ENCODE results near the gene CPNE4.
A peak's percentile ranks its signal among the peaks of the same experiment; 100 is the strongest.

CPNE4 gene

GRCh38 chr3:131795390-131796090 lies 239.3 kb downstream of the CPNE4 start:
- DNase-seq = no peak

GRCh38 chr3:131794766-131795388 lies 239.9 kb downstream of the CPNE4 start:
- DNase-seq = peak; percentile 47

- no peak for DNase-seq
Measured at GRCh38 chr3:131793870-131794269, 240.9 kb downstream of the CPNE4 start.

GRCh38 chr3:131789188-131789587 lies 245.6 kb downstream of the CPNE4 start:
- DNase-seq = no peak

- DNase-seq = no peak
Measured at GRCh38 chr3:131786386-131786785, 248.4 kb downstream of the CPNE4 start.

GRCh38 chr3:131782751-131783150 lies 252.1 kb downstream of the CPNE4 start:
- DNase-seq = no peak

- DNase-seq = no peak
Measured at GRCh38 chr3:131778526-131778925, 256.3 kb downstream of the CPNE4 start.

GRCh38 chr3:131775650-131776049 lies 259.2 kb downstream of the CPNE4 start:
- DNase-seq = no peak

- no peak for DNase-seq
Measured at GRCh38 chr3:131772269-131773026, 262.4 kb downstream of the CPNE4 start.

GRCh38 chr3:131762981-131763564 lies 271.7 kb downstream of the CPNE4 start:
- DNase-seq = peak; percentile 80

GRCh38 chr3:131756405-131756804 lies 278.4 kb downstream of the CPNE4 start:
- DNase-seq = no peak

GRCh38 chr3:131755380-131755779 lies 279.4 kb downstream of the CPNE4 start:
- DNase-seq = no peak

- DNase-seq = no peak
Measured at GRCh38 chr3:131750256-131750655, 284.6 kb downstream of the CPNE4 start.

- DNase-seq = no peak
Measured at GRCh38 chr3:131749826-131750225, 285.0 kb downstream of the CPNE4 start.

- no peak for DNase-seq
Measured at GRCh38 chr3:131747466-131747865, 287.3 kb downstream of the CPNE4 start.

GRCh38 chr3:131744765-131745164 lies 290.0 kb downstream of the CPNE4 start:
- no peak for DNase-seq

GRCh38 chr3:131743126-131743525 lies 291.7 kb downstream of the CPNE4 start:
- DNase-seq = no peak

- no peak for DNase-seq
Measured at GRCh38 chr3:131739211-131739610, 295.6 kb downstream of the CPNE4 start.

GRCh38 chr3:131738095-131738494 lies 296.7 kb downstream of the CPNE4 start:
- DNase-seq = no peak

GRCh38 chr3:131735544-131735943 lies 299.3 kb downstream of the CPNE4 start:
- DNase-seq = no peak

GRCh38 chr3:131735116-131735515 lies 299.7 kb downstream of the CPNE4 start:
- DNase-seq = no peak

GRCh38 chr3:131733086-131733841 lies 301.6 kb downstream of the CPNE4 start:
- DNase-seq = no peak

- DNase-seq = no peak
Measured at GRCh38 chr3:131731709-131732108, 303.1 kb downstream of the CPNE4 start.

All from NCI-H2227 treated with DMSO at 0.1 percent for 48 hours (cell line).